Kidney (tissue), 14 donors: ENCODE data around the gene ARL6. TPM values are rescaled to one million over a fixed set of nuclear protein-coding genes. Genes with fewer than 3 reads are reported as not detected.
A peak's percentile ranks its signal among the peaks of the same experiment; 100 is the strongest.

ENCODE experiments used
- DNase-seq, 5 donors: peaks; one replicate each; pipeline ENCODE4 v3.0.0-alpha.2; 2013 to 2020
- FAIRE-seq: peaks from 2 replicates; lab custom pipeline; 2012; peaks lifted over from hg19 to GRCh38; lab: Jason Lieb, UNC
- H3K27ac ChIP-seq, 2 donors: one replicate each; pipeline ENCODE4 v1.7.0; 2013; ENCODE audit warnings: low read depth in 2 of 2, low read length in 2 of 2, inconsistent platforms in 1 of 2
- H3K27me3 ChIP-seq: one replicate; pipeline ENCODE4 v1.7.1; 2013; ENCODE audit warnings: low read length, inconsistent platforms; ENCODE audit not compliant: control insufficient read depth, insufficient read depth
- H3K36me3 ChIP-seq, 3 donors: one replicate each; pipeline versions ENCODE4 v1.7.0 to v1.7.1; 2013; ENCODE audit warnings: low read length in 3 of 3, control low read depth in 1 of 3, inconsistent platforms in 1 of 3; ENCODE audit not compliant: insufficient read depth in 3 of 3, control insufficient read depth in 2 of 3
- H3K4me1 ChIP-seq, 3 donors: one replicate each; pipeline versions ENCODE4 v1.7.0 to v1.7.1; 2013; ENCODE audit warnings: low read length in 3 of 3, inconsistent platforms in 1 of 3, low read depth in 1 of 3; ENCODE audit not compliant: control insufficient read depth in 2 of 3, insufficient read depth in 2 of 3
- H3K4me3 ChIP-seq, 3 donors: one replicate each; pipeline versions ENCODE4 v1.7.0 to v1.8.1; 2013; ENCODE audit warnings: low read length in 3 of 3, control low read depth in 1 of 3, inconsistent platforms in 1 of 3
- H3K9ac ChIP-seq, 3 donors: one replicate each; pipeline versions ENCODE4 v1.7.0 to v1.7.1; 2013; ENCODE audit warnings: low read length in 3 of 3, control low read depth in 1 of 3, inconsistent platforms in 1 of 3
- H3K9me3 ChIP-seq, 3 donors: one replicate each; pipeline versions ENCODE4 v1.7.0 to v1.7.1; 2013; ENCODE audit warnings: low read length in 3 of 3, control low read depth in 1 of 3, inconsistent platforms in 1 of 3; ENCODE audit not compliant: control insufficient read depth in 2 of 3, insufficient read depth in 1 of 3
- CTCF ChIP-seq: IDR thresholded peaks from 3 replicates; pipeline ENCODE4 v1.5.1; 2012; ENCODE audit warnings: mild to moderate bottlenecking, moderate library complexity, borderline replicate concordance; ENCODE audit not compliant: insufficient read depth; ENCODE audit errors: extremely low read depth
- intact Hi-C: fragments of 100-400 bp; cut with DNase I; formaldehyde crosslinking; loops from one replicate; pipeline ENCODE4 v1.11.1; 2022
- polyA plus RNA-seq: library from polyadenylated mRNA; stranded (reverse); fragments of 350-450 nt; fragmentation: Illumina TruSeq; extraction: RNeasy Lipid Tissue Mini Kit (QIAGEN cat#74804); gene quantifications from one replicate; pipeline ENCODE4 v1.2.3, GENCODE V29; 2014; ENCODE audit warnings: low read depth, low replicate concordance; ENCODE audit not compliant: insufficient read depth
- total RNA-seq: library from RNA; stranded (reverse); fragmentation: NEBNext Ultra II Directional; extraction: Animal tissue kit (Norgen Biotek cat#: 25700); gene quantifications from one replicate; pipeline ENCODE4 v1.2.1, GENCODE V29; 2021
- donor health status: control.
- donor health status: control.
- donor health status: control.
- donor health status: control.
- donor health status: control.
- donor health status: DM: yes; HTN: yes; CAD: no.
- donor health status: Normal renal cell carcinoma (clear cell type).

Gene ARL6
- total and polyA plus RNA-seq, 2 donors from 2014 or later, result 7.8 to 10.7 TPM

GRCh38 chr3:97721446-97721845 is 43.1 kb upstream of the ARL6 start:
- Histone ChIP-seq H3K36me3 (no peaks in the 10 kb centered on the region), H3K27me3 (no peaks in the 10 kb centered on the region), H3K9me3 (no peaks in the 10 kb centered on the region), H3K4me1 (no peaks in the 10 kb centered on the region), H3K4me3 (no peak overlapping the region), H3K27ac (no peak overlapping the region), H3K9ac (no peak overlapping the region)
- TF ChIP-seq CTCF, result no peak
- FAIRE-seq, result no peak
- intact Hi-C loops, result no loop called here
- no peak for DNase-seq

- no peak overlapping the region for H3K9ac ChIP-seq
- no peaks in the 10 kb centered on the region for H3K27me3 ChIP-seq
- TF ChIP-seq CTCF, result no peak
- no peak overlapping the region for H3K4me3 ChIP-seq
- no peak overlapping the region for H3K27ac ChIP-seq
- intact Hi-C loops, result no loop called here
- no peaks in the 10 kb centered on the region for H3K9me3 ChIP-seq
- DNase-seq (peak in 3 of 5 donors; percentile 18 to 90 (median 86)), FAIRE-seq (no peak)
- H3K36me3 ChIP-seq, result no peaks in the 10 kb centered on the region
- peaks cover 0 to 4% (median 0%) of the 10 kb centered on the region in 3 donors for H3K4me1 ChIP-seq
These were observed 27.6 kb upstream of the ARL6 start for GRCh38 chr3:97736928-97737327.

GRCh38 chr3:97738761-97739160 is 25.8 kb upstream of the ARL6 start:
- FAIRE-seq (no peak), DNase-seq (no peak)
- no peak for TF ChIP-seq CTCF
- intact Hi-C loops, result no loop called here
- Histone ChIP-seq H3K9ac (no peak overlapping the region), H3K27me3 (no peaks in the 10 kb centered on the region), H3K27ac (no peak overlapping the region), H3K9me3 (no peaks in the 10 kb centered on the region), H3K4me3 (no peak overlapping the region), H3K36me3 (no peaks in the 10 kb centered on the region), H3K4me1 (peaks cover 0 to 4% (median 0%) of the 10 kb centered on the region in 3 donors)

DNA sequence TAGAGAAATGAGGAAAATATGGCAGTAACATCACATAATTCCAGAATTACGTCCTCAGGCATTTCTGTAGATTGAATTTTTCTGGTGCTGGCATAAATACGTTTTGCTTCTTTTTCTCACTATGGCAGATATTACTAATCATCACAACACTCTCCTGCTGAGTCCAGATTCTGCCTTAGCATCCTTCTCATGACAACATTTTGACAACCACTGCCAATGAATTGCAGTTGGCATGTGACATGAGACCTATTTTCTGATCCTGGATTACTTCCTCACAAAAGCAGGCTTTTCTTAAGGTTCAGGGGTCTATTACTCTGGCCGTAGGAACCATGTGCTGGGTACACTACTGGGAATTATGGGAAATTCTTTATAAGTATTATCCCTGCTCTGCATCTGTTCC is 22.5 kb upstream of the ARL6 start:
- intact Hi-C loops, result no loop called here
- no peak overlapping the region for H3K4me3 ChIP-seq
- no peak overlapping the region for H3K9ac ChIP-seq
- H3K4me1 ChIP-seq, result peaks cover 0 to 2% (median 0%) of the 10 kb centered on the region in 3 donors
- H3K9me3 ChIP-seq, result no peaks in the 10 kb centered on the region
- no peak overlapping the region for H3K27ac ChIP-seq
- DNase-seq (no peak), FAIRE-seq (no peak)
- no peak for TF ChIP-seq CTCF
- H3K27me3 ChIP-seq, result no peaks in the 10 kb centered on the region
- no peaks in the 10 kb centered on the region for H3K36me3 ChIP-seq
